GM23338 (cell line): ENCODE data around the gene TBL1XR1. TPM values are rescaled to one million over a fixed set of nuclear protein-coding genes. Genes with fewer than 3 reads are reported as not detected.

Experiments
- ATAC-seq: fragments of 200-7000 bp; cut with Tn5 transposase; 3 replicates; pipeline ENCODE4 v1.9.1; 2020
- DNase-seq: peaks from one replicate; pipeline ENCODE4 v3.0.0-alpha.2; 2015; ENCODE audit warnings: low spot score
- H2AFZ ChIP-seq: fragments of 200-600 bp; sonication (generic); 2 replicates; pipeline ENCODE4 v1.8.0; 2016; ENCODE audit warnings: antibody characterized with exemption, mild to moderate bottlenecking, moderate library complexity
- H3F3A ChIP-seq: fragments of 200-600 bp; sonication (generic); replicated peaks from 2 replicates; pipeline ENCODE4 v1.8.0; 2017; ENCODE audit warnings: antibody characterized with exemption, mixed run types, low read depth
- H3K27ac ChIP-seq: fragments of 200-600 bp; sonication (generic); 2 replicates; pipeline ENCODE4 v1.6.1; 2016; ENCODE audit warnings: low read depth
- H3K27me3 ChIP-seq: fragments of 200-600 bp; sonication (generic); 2 replicates; pipeline ENCODE4 v1.8.0; 2016; ENCODE audit warnings: mild to moderate bottlenecking, mixed run types, moderate library complexity; ENCODE audit not compliant: insufficient read depth
- H3K36me3 ChIP-seq: fragments of 200-600 bp; sonication (generic); 2 replicates; pipeline ENCODE4 v1.8.0; 2016; ENCODE audit warnings: mild to moderate bottlenecking; ENCODE audit not compliant: insufficient read depth
- H3K4me1 ChIP-seq: fragments of 200-600 bp; sonication (generic); 2 replicates; pipeline ENCODE4 v1.8.0; 2016; ENCODE audit warnings: mild to moderate bottlenecking, moderate library complexity; ENCODE audit not compliant: insufficient read depth
- H3K4me2 ChIP-seq: fragments of 200-600 bp; sonication (generic); 2 replicates; pipeline ENCODE4 v1.7.1; 2017; ENCODE audit warnings: mixed run types
- H3K4me3 ChIP-seq: fragments of 200-600 bp; sonication (generic); 2 replicates; pipeline ENCODE4 v1.6.1; 2016; ENCODE audit warnings: mixed run types
- H3K79me2 ChIP-seq: fragments of 200-600 bp; sonication (generic); replicated peaks from 2 replicates; pipeline ENCODE4 v1.8.0; 2017; ENCODE audit warnings: mild to moderate bottlenecking; ENCODE audit not compliant: insufficient read depth
- H3K9me2 ChIP-seq: fragments of 200-600 bp; sonication (generic); 2 replicates; pipeline ENCODE4 v1.8.0; 2017; ENCODE audit not compliant: insufficient read depth
- H4K20me1 ChIP-seq: fragments of 200-600 bp; sonication (generic); replicated peaks from 2 replicates; pipeline ENCODE4 v1.8.0; 2017; ENCODE audit warnings: mild to moderate bottlenecking; ENCODE audit not compliant: insufficient read depth
- H3K27ac Mint-ChIP-seq: 2 replicates; pipeline ENCODE4 v1.8.0; 2020; ENCODE audit warnings: inconsistent platforms, mild to moderate bottlenecking, moderate library complexity, mixed read lengths
- H3K27me3 Mint-ChIP-seq: 3 replicates; pipeline ENCODE4 v1.8.0; 2022; ENCODE audit warnings: low read depth, mild to moderate bottlenecking, moderate library complexity, mixed read lengths, inconsistent platforms; ENCODE audit not compliant: insufficient read depth, poor library complexity
- H3K36me3 Mint-ChIP-seq: 3 replicates; pipeline ENCODE4 v1.8.0; 2021; ENCODE audit warnings: low read depth, mild to moderate bottlenecking, inconsistent platforms, moderate library complexity, mixed read lengths
- H3K4me1 Mint-ChIP-seq: 3 replicates; pipeline ENCODE4 v1.8.0; 2020; ENCODE audit warnings: mild to moderate bottlenecking, inconsistent platforms, mixed read lengths
- H3K4me3 Mint-ChIP-seq: 3 replicates; pipeline ENCODE4 v1.8.0; 2021; ENCODE audit warnings: moderate library complexity, mild to moderate bottlenecking, inconsistent platforms, mixed read lengths
- H3K9me3 Mint-ChIP-seq: 3 replicates; pipeline ENCODE4 v1.8.0; 2020; ENCODE audit warnings: moderate library complexity, mild to moderate bottlenecking, inconsistent platforms, mixed read lengths
- CREB1 ChIP-seq: fragments of 250-450 bp; sonication (Bioruptor Pico); IDR thresholded peaks from 2 replicates; pipeline ENCODE4 v1.5.0; 2020; ENCODE audit warnings: low read depth, mild to moderate bottlenecking, moderate library complexity
- CTCF ChIP-seq, 2 experiments: fragments of 200-600 bp in 1 of 2; sonication (generic) in 1 of 2; conservative IDR thresholded peaks; 2 replicates each; pipeline versions ENCODE4 v1.5.1 to v1.6.1; 2016 to 2017; ENCODE audit warnings: antibody characterized with exemption in 2 of 2, low read depth in 2 of 2, mild to moderate bottlenecking in 2 of 2, moderate library complexity in 1 of 2
- ETS1 ChIP-seq: IDR thresholded peaks from 2 replicates; pipeline ENCODE4 v1.6.1; 2016; ENCODE audit warnings: antibody characterized with exemption
- EZH2 ChIP-seq: fragments of 200-600 bp; sonication (generic); IDR thresholded peaks from one replicate; pipeline ENCODE4 v1.8.0; 2017; ENCODE audit warnings: antibody characterized with exemption, mild to moderate bottlenecking, low read depth; ENCODE audit not compliant: unreplicated experiment
- EZH2phosphoT487 ChIP-seq: fragments of 200-600 bp; sonication (generic); IDR thresholded peaks from one replicate; pipeline ENCODE4 v1.8.1; 2018; ENCODE audit warnings: antibody characterized with exemption; ENCODE audit not compliant: unreplicated experiment
- JUNB ChIP-seq: IDR thresholded peaks from one replicate; pipeline ENCODE4 v1.6.1; 2016; ENCODE audit warnings: antibody characterized with exemption; ENCODE audit not compliant: unreplicated experiment
- NANOG ChIP-seq: IDR thresholded peaks from 2 replicates; pipeline ENCODE4 v1.6.1; 2016; ENCODE audit warnings: antibody characterized with exemption, borderline replicate concordance
- POLR2AphosphoS5 ChIP-seq: IDR thresholded peaks from 2 replicates; pipeline ENCODE4 v1.6.1; 2016; ENCODE audit warnings: antibody characterized with exemption, low read depth
- REST ChIP-seq: IDR thresholded peaks from one replicate; pipeline ENCODE4 v1.6.1; 2018; ENCODE audit warnings: antibody characterized with exemption; ENCODE audit not compliant: unreplicated experiment
- STAT1 ChIP-seq: IDR thresholded peaks from one replicate; pipeline ENCODE4 v1.6.1; 2016; ENCODE audit warnings: antibody characterized with exemption; ENCODE audit not compliant: unreplicated experiment
- ZNF114 ChIP-seq: fragments of 250-450 bp; sonication (Bioruptor Pico); IDR thresholded peaks from 2 replicates; pipeline ENCODE4 v1.5.0; 2020; ENCODE audit warnings: mild to moderate bottlenecking, moderate library complexity
- ZNF331 ChIP-seq: fragments of 250-450 bp; sonication (Bioruptor Pico); IDR thresholded peaks from 2 replicates; pipeline ENCODE4 v1.5.0; 2020; ENCODE audit warnings: low read depth, mild to moderate bottlenecking, moderate library complexity
- ZNF462 ChIP-seq: fragments of 250-450 bp; sonication (Bioruptor Pico); IDR thresholded peaks from 2 replicates; pipeline ENCODE4 v1.5.0; 2020; ENCODE audit warnings: mild to moderate bottlenecking, moderate library complexity
- polyA plus RNA-seq: library from polyadenylated mRNA; unstranded; fragments of >200 nt; fragmentation: Nextera tagmentation; extraction: Ambion mirVana; gene quantifications from 2 replicates; pipeline ENCODE4 v1.2.1, GENCODE V29; 2016
- total RNA-seq: library from RNA; depleted of rRNA; stranded (reverse); fragments of >200 nt; shearing (Covaris generic); gene quantifications from 2 replicates; pipeline ENCODE4 v1.2.3, GENCODE V29; 2014

TBL1XR1 gene
- total and polyA plus RNA-seq, 2 experiments from 2014 or later = 49.6 to 122 TPM

GRCh38 chr3:177062052-177062732 is 135.1 kb downstream of the TBL1XR1 start:
- H3K27me3 ChIP-seq = no peaks in the 10 kb centered on the region
- H3K4me3 ChIP-seq = no peak overlapping the region
- peaks cover 22% of the 10 kb centered on the region for H4K20me1 ChIP-seq
- no peak overlapping the region for H3K27ac Mint-ChIP-seq
- H3K79me2 ChIP-seq = peaks cover 99% of the 10 kb centered on the region
- no peak overlapping the region for H3K27ac ChIP-seq
- TF ChIP-seq ZNF114 (CRISPR knock-in tag) (no peak), STAT1 (no peak), POLR2AphosphoS5 (no peak), ETS1 (no peak), EZH2phosphoT487 (no peak), NANOG (no peak), EZH2 (no peak), JUNB (no peak), CTCF (conservative IDR thresholded peaks at IDR 0.05; ENCODE audit: low read depth in 2 of 2) (no peak), CREB1 (CRISPR knock-in tag) (no peak), REST (no peak), ZNF331 (CRISPR knock-in tag) (no peak), ZNF462 (CRISPR knock-in tag) (no peak)
- DNase-seq = no peak
- H3K9me2 ChIP-seq = no peaks in the 10 kb centered on the region
- H3F3A ChIP-seq = no peaks in the 10 kb centered on the region
- no peaks in the 10 kb centered on the region for H3K36me3 Mint-ChIP-seq
- H3K4me1 Mint-ChIP-seq = peaks cover 23% of the 10 kb centered on the region
- H2AFZ ChIP-seq = no peak overlapping the region
- no peaks in the 10 kb centered on the region for H3K9me3 Mint-ChIP-seq
- H3K36me3 ChIP-seq = no peaks in the 10 kb centered on the region
- no peak overlapping the region for H3K4me2 ChIP-seq
- peaks cover 13% of the 10 kb centered on the region for H3K4me1 ChIP-seq
- H3K4me3 Mint-ChIP-seq = no peak overlapping the region
- H3K27me3 Mint-ChIP-seq = no peaks in the 10 kb centered on the region
- no peak for ATAC-seq
